GM12878 (cell line): ENCODE measurements around the gene GTF3C1. TPM values are rescaled to one million over a fixed set of nuclear protein-coding genes. Genes with fewer than 3 reads are reported as not detected.
A peak's percentile ranks its signal among the peaks of the same experiment; 100 is the strongest.

ENCODE experiments used
- ATAC-seq: fragments of 200-7000 bp; cut with Tn5 transposase; 3 replicates; pipeline ENCODE4 v1.9.1; 2020; ENCODE audit warnings: mild to moderate bottlenecking, moderate library complexity
- BruUV-seq: library from RNA; stranded (reverse); fragments of 400-500 nt; replicated peaks from 2 replicates; lab custom pipeline; 2021; lab: Mats Ljungman, UMichigan
- CTCF ChIA-PET: fragments of 300-600 bp; sonication (Branson Sonifier 250); formaldehyde crosslinking; extraction: SDS; loops from one replicate; lab custom pipeline; 2021; ENCODE audit warnings: inconsistent platforms; lab: Yijun Ruan, JAX
- POLR2A ChIA-PET: fragments of 350-600 bp; formaldehyde crosslinking; extraction: SDS; loops from one replicate; lab custom pipeline; 2021; ENCODE audit warnings: inconsistent platforms; lab: Charles Lee
- RAD21 ChIA-PET: fragments of 300-600 bp; sonication (Branson Sonifier 250); formaldehyde crosslinking; loops from one replicate; lab custom pipeline; 2023; ENCODE audit warnings: antibody characterized with exemption; ENCODE audit not compliant: unreplicated experiment; lab: Charles Lee
- SMC1A ChIA-PET: fragments of 300-600 bp; sonication (Branson Sonifier 250); formaldehyde crosslinking; loops from one replicate; lab custom pipeline; 2023; ENCODE audit not compliant: unreplicated experiment, uncharacterized antibody; lab: Charles Lee
- DNase-seq: peaks from one replicate; pipeline ENCODE4 v3.0.0-alpha.2; 2011; ENCODE audit warnings: low read depth, low spot score
- FAIRE-seq: peaks from 3 replicates; lab custom pipeline; 2011; peaks lifted over from hg19 to GRCh38; lab: Jason Lieb, UNC
- H2AFZ ChIP-seq: 2 replicates; pipeline ENCODE4 v1.6.0; 2011; ENCODE audit warnings: low read depth, low read length, control low read depth; ENCODE audit not compliant: control insufficient read depth
- H3K27ac ChIP-seq: 2 replicates; pipeline ENCODE4 v1.5.1; 2011; ENCODE audit warnings: control low read depth; ENCODE audit not compliant: control insufficient read depth, insufficient read depth
- H3K27me3 ChIP-seq, 2 experiments: replicated peaks in 1 of 2; 2 replicates each; pipeline versions ENCODE4 v1.6.0 to v1.6.1; 2011; ENCODE audit warnings: low read length in 1 of 2; ENCODE audit not compliant: control insufficient read depth in 2 of 2, insufficient read depth in 2 of 2
- H3K36me3 ChIP-seq, 2 experiments: 2 replicates each; pipeline ENCODE4 v1.5.1; 2011; ENCODE audit warnings: low read length in 1 of 2; ENCODE audit not compliant: control insufficient read depth in 2 of 2, insufficient read depth in 2 of 2
- H3K4me1 ChIP-seq: 2 replicates; pipeline ENCODE4 v1.6.1; 2011; ENCODE audit warnings: mild to moderate bottlenecking, low read length, moderate library complexity, mixed read lengths; ENCODE audit not compliant: control insufficient read depth, insufficient read depth
- H3K4me2 ChIP-seq: 2 replicates; pipeline ENCODE4 v1.6.0; 2011; ENCODE audit warnings: control low read depth; ENCODE audit not compliant: control insufficient read depth, insufficient read depth
- H3K4me3 ChIP-seq: fragments of 200-600 bp; sonication (generic); 2 replicates; pipeline ENCODE4 v1.5.1; 2016
- H3K79me2 ChIP-seq: 2 replicates; pipeline ENCODE4 v1.6.0; 2011; ENCODE audit warnings: low read length; ENCODE audit not compliant: control insufficient read depth, insufficient read depth
- H3K9ac ChIP-seq: 2 replicates; pipeline ENCODE4 v1.8.0; 2011; ENCODE audit warnings: low read length, control low read depth, mixed read lengths; ENCODE audit not compliant: control insufficient read depth, insufficient read depth
- H3K9me3 ChIP-seq: replicated peaks from 3 replicates; pipeline ENCODE4 v1.5.1; 2011; ENCODE audit warnings: mild to moderate bottlenecking, low read length; ENCODE audit not compliant: control insufficient read depth, insufficient read depth
- H4K20me1 ChIP-seq: 2 replicates; pipeline ENCODE4 v1.6.0; 2011; ENCODE audit not compliant: control insufficient read depth, insufficient read depth
- POLR2AphosphoS2 ChIP-seq: IDR thresholded peaks from 2 replicates; pipeline ENCODE4 v1.6.1; 2011; ENCODE audit warnings: low read depth, mild to moderate bottlenecking, low read length, improper control_type of control experiment, moderate library complexity
- POLR2AphosphoS5 ChIP-seq: IDR thresholded peaks from 2 replicates; pipeline ENCODE4 v1.6.1; 2011; ENCODE audit warnings: mild to moderate bottlenecking, low read length, inconsistent platforms
- WGBS: methylation state at CpG from one replicate; pipeline ENCODE4 v1.1.6; 2016; ENCODE audit warnings: low lambda C conversion rate; ENCODE audit not compliant: insufficient replicate concordance, insufficient coverage; ENCODE audit errors: missing lambda C conversion rate; 5-methylcytosine and 5-hydroxymethylcytosine counted together
- in situ Hi-C: fragments of 300-500 bp; cut with MboI; formaldehyde crosslinking; loops from 9 replicates; pipeline ENCODE4 v1.14.3; 2018; ENCODE audit warnings: mixed read lengths
- intact Hi-C: fragments of 100-400 bp; cut with micrococcal nuclease; formaldehyde crosslinking; loops from one replicate; pipeline ENCODE4 v1.14.2; 2022; ENCODE audit not compliant: unreplicated experiment
- polyA plus RNA-seq, 11 experiments: library from polyadenylated mRNA; depleted of rRNA in 4 of 11; unstranded in 6 of 11; stranded (reverse) in 5 of 11; fragments of >200 nt; fragmentation: Nextera tagmentation in 4 of 11; fragmentation: Illumina TruSeq in 1 of 11; extraction: Ambion mirVana in 4 of 11; extraction: Trizol in 1 of 11; gene quantifications; 1 replicate in 1 of 11; 2 replicates in 10 of 11; pipeline versions ENCODE4 v1.2.1 to v1.2.3, GENCODE V29; 2011 to 2016; ENCODE audit warnings: inconsistent platforms in 2 of 11, missing spikeins in 2 of 11, low read depth in 1 of 11
- total RNA-seq, 4 experiments: library from RNA; depleted of rRNA in 3 of 4; stranded (reverse); fragments of >200 nt in 3 of 4; fragmentation: Illumina TruSeq in 1 of 4; extraction: Trizol in 1 of 4; gene quantifications; 2 replicates each; pipeline versions ENCODE4 v1.2.1 to v1.2.3, GENCODE V29; 2013 to 2021
- TF ChIP-seq, protein P1 (sequence below): fragments of 150-350 bp; IDR thresholded peaks from 2 replicates; pipeline ENCODE4 v1.6.1; 2014; ENCODE audit warnings: mild to moderate bottlenecking, low read depth, low read length
- TF ChIP-seq, protein P2 (sequence below): IDR thresholded peaks from 2 replicates; pipeline ENCODE4 v1.6.1; 2012; ENCODE audit warnings: low read depth, low read length, improper control_type of control experiment
- TF ChIP-seq, protein P3 (sequence below): IDR thresholded peaks from 2 replicates; pipeline ENCODE4 v1.6.1; 2011; ENCODE audit warnings: low read depth, mild to moderate bottlenecking, low read length, moderate library complexity, borderline replicate concordance; ENCODE audit errors: extremely low read depth

Gene GTF3C1
- total and polyA plus RNA-seq, 10 of the 15 experiments (the other 5 are each of a cell fraction or from before 2014, with no cell fraction given) = 0.98 to 60.9 (median 34.3) TPM

DNA sequence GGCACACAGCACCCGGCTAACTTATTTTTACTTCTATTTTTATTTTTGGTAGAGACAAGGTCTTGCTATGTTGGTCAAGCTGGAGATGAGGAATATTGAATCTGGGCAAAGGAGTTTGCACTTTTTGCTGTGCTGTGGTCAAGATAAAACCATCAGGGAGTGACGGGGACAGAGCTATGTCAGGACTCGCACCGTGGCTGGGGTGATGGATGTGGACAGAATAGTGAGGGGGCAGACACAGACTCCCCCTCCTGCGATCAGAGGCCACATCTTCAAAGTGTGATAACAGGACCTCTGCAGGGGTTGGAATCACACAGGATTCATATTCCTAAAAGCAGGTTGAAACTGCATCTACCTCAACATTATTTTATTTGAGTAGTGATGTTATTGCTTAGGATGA, 122.2 kb downstream of the GTF3C1 start:
- Histone ChIP-seq H3K79me2 (peaks cover 96% of the 10 kb centered on the region), H2AFZ (no peak overlapping the region), H3K36me3 (peaks cover 23 to 44% of the 10 kb centered on the region in 2 experiments), H3K4me1 (peaks cover 89% of the 10 kb centered on the region), H4K20me1 (no peaks in the 10 kb centered on the region), H3K27ac (peak overlapping the region; percentile 88), H3K4me3 (peak overlapping the region; percentile 66), H3K4me2 (peak overlapping the region; percentile 71), H3K27me3 (no peaks in the 10 kb centered on the region), H3K9me3 (peaks cover 13% of the 10 kb centered on the region), H3K9ac (peak overlapping the region; percentile 73)
- intact Hi-C loops (loop anchor here (1.0 to 2.0 kb wide), 2 partner anchors 23 to 53 kb away; no protein-coding TSS in a partner anchor), in situ Hi-C loops (no loop called here)
- CTCF ChIA-PET = interaction anchor here (0.8 to 6.7 kb wide), 18 partner anchors 10 to 248 kb away, joined by 3 to 113 read pairs (median 6); partner anchors contain the start of genes IL21R and KDM8
- DNase-seq (no peak), ATAC-seq (no peak), FAIRE-seq (no peak)
- TF ChIP-seq, protein P1, sequence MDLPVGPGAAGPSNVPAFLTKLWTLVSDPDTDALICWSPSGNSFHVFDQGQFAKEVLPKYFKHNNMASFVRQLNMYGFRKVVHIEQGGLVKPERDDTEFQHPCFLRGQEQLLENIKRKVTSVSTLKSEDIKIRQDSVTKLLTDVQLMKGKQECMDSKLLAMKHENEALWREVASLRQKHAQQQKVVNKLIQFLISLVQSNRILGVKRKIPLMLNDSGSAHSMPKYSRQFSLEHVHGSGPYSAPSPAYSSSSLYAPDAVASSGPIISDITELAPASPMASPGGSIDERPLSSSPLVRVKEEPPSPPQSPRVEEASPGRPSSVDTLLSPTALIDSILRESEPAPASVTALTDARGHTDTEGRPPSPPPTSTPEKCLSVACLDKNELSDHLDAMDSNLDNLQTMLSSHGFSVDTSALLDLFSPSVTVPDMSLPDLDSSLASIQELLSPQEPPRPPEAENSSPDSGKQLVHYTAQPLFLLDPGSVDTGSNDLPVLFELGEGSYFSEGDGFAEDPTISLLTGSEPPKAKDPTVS = no peak
- TF ChIP-seq, protein P2, sequence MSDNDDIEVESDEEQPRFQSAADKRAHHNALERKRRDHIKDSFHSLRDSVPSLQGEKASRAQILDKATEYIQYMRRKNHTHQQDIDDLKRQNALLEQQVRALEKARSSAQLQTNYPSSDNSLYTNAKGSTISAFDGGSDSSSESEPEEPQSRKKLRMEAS = no peak
- 0 out of 2 replicates have a peak, but pooled peaks have one; percentile 2 for TF ChIP-seq POLR2AphosphoS5
- TF ChIP-seq, protein P3, sequence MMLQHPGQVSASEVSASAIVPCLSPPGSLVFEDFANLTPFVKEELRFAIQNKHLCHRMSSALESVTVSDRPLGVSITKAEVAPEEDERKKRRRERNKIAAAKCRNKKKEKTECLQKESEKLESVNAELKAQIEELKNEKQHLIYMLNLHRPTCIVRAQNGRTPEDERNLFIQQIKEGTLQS = no peak
- TF ChIP-seq POLR2AphosphoS2 = 0 out of 2 replicates have a peak, but pooled peaks have one; percentile 37
- SMC1A ChIA-PET = interaction anchor here (0.9 to 11.7 kb wide), 19 partner anchors 10 to 228 kb away, joined by 3 to 161 read pairs (median 5); partner anchors contain the start of gene IL21R
- WGBS = 3% methylated on average over 5 of the region's 5 CpGs
- RAD21 ChIA-PET = interaction anchor here (0.6 to 4.3 kb wide), 13 partner anchors 17 to 248 kb away, joined by 3 to 106 read pairs (median 8); partner anchors contain the start of genes IL21R and KDM8
- TSS peak; percentile 60 for BruUV-seq
- POLR2A ChIA-PET = interaction anchor here (1.0 to 4.1 kb wide), 14 partner anchors 16 to 228 kb away, joined by 3 to 35 read pairs (median 5); partner anchors contain the start of gene IL21R
